HepG2 (cell line): ENCODE results near the gene NCOA6. TPM values are rescaled to one million over a fixed set of nuclear protein-coding genes. Genes with fewer than 3 reads are reported as not detected.
A peak's percentile ranks its signal among the peaks of the same experiment; 100 is the strongest.

Source experiments
- AFF4 ChIP-seq: sonication (generic); formaldehyde crosslinking; IDR thresholded peaks from 2 replicates; pipeline ENCODE4 v1.4.0; 2020; ENCODE audit warnings: missing genetic modification reagents
- ATF3 ChIP-seq: sonication (generic); formaldehyde crosslinking; IDR thresholded peaks from 2 replicates; pipeline ENCODE4 v1.4.0; 2020; ENCODE audit warnings: missing genetic modification reagents
- CBX2 ChIP-seq, 2 experiments: fragments of 200-600 bp in 1 of 2; sonication (generic); formaldehyde crosslinking in 1 of 2; IDR thresholded peaks; 2 replicates each; pipeline versions ENCODE4 v1.7.0 to v1.8.1; 2018 to 2022; ENCODE audit warnings: low read depth in 2 of 2, low read length in 1 of 2, mild to moderate bottlenecking in 1 of 2, missing genetic modification reagents in 1 of 2
- CSRNP2 ChIP-seq: sonication (generic); formaldehyde crosslinking; conservative IDR thresholded peaks from 2 replicates; pipeline ENCODE4 v1.8.0; 2022; ENCODE audit warnings: low read depth, missing genetic modification reagents
- GLI4 ChIP-seq: sonication (generic); formaldehyde crosslinking; IDR thresholded peaks from 2 replicates; pipeline ENCODE4 v1.5.1; 2020; ENCODE audit warnings: missing genetic modification reagents, mild to moderate bottlenecking, moderate library complexity, borderline replicate concordance
- KDM5B ChIP-seq: sonication (generic); formaldehyde crosslinking; IDR thresholded peaks from 2 replicates; pipeline ENCODE4 v1.4.0; 2020; ENCODE audit warnings: missing genetic modification reagents, mild to moderate bottlenecking, borderline replicate concordance
- MZF1 ChIP-seq: sonication (generic); formaldehyde crosslinking; IDR thresholded peaks from 2 replicates; pipeline ENCODE4 v1.8.1; 2023; ENCODE audit warnings: mild to moderate bottlenecking, missing genetic modification reagents, borderline replicate concordance
- SATB2 ChIP-seq: sonication (generic); formaldehyde crosslinking; IDR thresholded peaks from 2 replicates; pipeline ENCODE4 v1.5.0; 2020; ENCODE audit warnings: missing genetic modification reagents
- SRF ChIP-seq: IDR thresholded peaks from 2 replicates; pipeline ENCODE4 v1.6.1; 2011; ENCODE audit warnings: mild to moderate bottlenecking, low read depth, low read length, moderate library complexity
- TBL1XR1 ChIP-seq: fragments of 150-350 bp; IDR thresholded peaks from 2 replicates; pipeline ENCODE4 v1.6.1; 2014; ENCODE audit warnings: borderline replicate concordance, low read length; ENCODE audit not compliant: partially characterized antibody
- ZBTB10 ChIP-seq: sonication (generic); formaldehyde crosslinking; IDR thresholded peaks from 2 replicates; pipeline ENCODE4 v1.4.0; 2020; ENCODE audit warnings: missing genetic modification reagents, borderline replicate concordance
- ZBTB46 ChIP-seq: sonication (generic); formaldehyde crosslinking; IDR thresholded peaks from 2 replicates; pipeline ENCODE4 v1.4.0; 2020; ENCODE audit warnings: mild to moderate bottlenecking, missing genetic modification reagents, borderline replicate concordance
- ZNF253 ChIP-seq: sonication (generic); formaldehyde crosslinking; IDR thresholded peaks from 2 replicates; pipeline ENCODE4 v1.8.0; 2022; ENCODE audit warnings: mild to moderate bottlenecking, missing genetic modification reagents, borderline replicate concordance
- ZNF264 ChIP-seq: sonication (generic); formaldehyde crosslinking; IDR thresholded peaks from 2 replicates; pipeline ENCODE4 v1.4.0; 2020; ENCODE audit warnings: missing genetic modification reagents
- ZNF713 ChIP-seq: sonication (generic); formaldehyde crosslinking; IDR thresholded peaks from 2 replicates; pipeline ENCODE4 v1.4.0; 2020; ENCODE audit warnings: mild to moderate bottlenecking, missing genetic modification reagents
- ZNF83 ChIP-seq: sonication (generic); formaldehyde crosslinking; IDR thresholded peaks from 2 replicates; pipeline ENCODE4 v1.4.0; 2020; ENCODE audit warnings: missing genetic modification reagents, mild to moderate bottlenecking, borderline replicate concordance
- polyA plus RNA-seq, 8 experiments: library from polyadenylated mRNA; depleted of rRNA in 3 of 8; stranded (reverse) in 7 of 8; unstranded in 1 of 8; fragments of >200 nt; fragmentation: Illumina TruSeq in 4 of 8; extraction: Trizol in 4 of 8; gene quantifications; 2 replicates each; pipeline versions ENCODE4 v1.2.1 to v1.2.3, GENCODE V29; 2011 to 2016; ENCODE audit warnings: low read depth in 4 of 8, missing spikeins in 1 of 8, mixed read lengths in 1 of 8; ENCODE audit not compliant: insufficient read depth in 1 of 8
- total RNA-seq, 5 experiments: library from RNA; depleted of rRNA; stranded (reverse); fragments of >200 nt; fragmentation: Illumina TruSeq; extraction: Trizol; gene quantifications; 2 replicates each; pipeline ENCODE4 v1.2.3, GENCODE V29; 2016; ENCODE audit warnings: low read depth in 1 of 5

The NCOA6 gene
- total and polyA plus RNA-seq, 2 of the 13 experiments (the other 11 are each of a cell fraction or from before 2014, with no cell fraction given), result 11.2 to 29.3 TPM

GRCh38 chr20:34703424-34704176, 121.9 kb downstream of the NCOA6 start (continued):
- TF ChIP-seq GLI4 (CRISPR knock-in tag), result no peak; the same call in 1 of the 2 replicates
- TF ChIP-seq ZBTB46 (CRISPR knock-in tag), result no peak
- no peak for TF ChIP-seq ATF3 (CRISPR knock-in tag)
- 0 out of 2 replicates have a peak, but pooled peaks have one; percentile 15 for TF ChIP-seq ZNF253 (CRISPR knock-in tag)
- TF ChIP-seq MZF1, result no peak
- peak; percentile 11; the same call in 1 of the 2 replicates for TF ChIP-seq ZNF264 (CRISPR knock-in tag)
- TF ChIP-seq ZNF83 (CRISPR knock-in tag), result no peak
- peak; percentile 63; the same call in 1 of the 2 replicates for TF ChIP-seq ZBTB10 (CRISPR knock-in tag)
- no peak for TF ChIP-seq CBX2 (IDR thresholded peaks at IDR 0.05; ENCODE audit: low read depth, low read length)
- TF ChIP-seq CBX2 (CRISPR knock-in tag; IDR thresholded peaks at IDR 0.05; ENCODE audit: low read depth), result peak; percentile 59
- no peak for TF ChIP-seq SRF
- peak; percentile 56; the same call in 1 of the 2 replicates for TF ChIP-seq ZNF713 (CRISPR knock-in tag)
- 0 out of 2 replicates have a peak, but pooled peaks have one; percentile 59 for TF ChIP-seq CSRNP2
- TF ChIP-seq SATB2 (CRISPR knock-in tag), result no peak; the same call in 1 of the 2 replicates
- no peak for TF ChIP-seq KDM5B
- TF ChIP-seq TBL1XR1, result no peak
- TF ChIP-seq AFF4, result no peak; the same call in 1 of the 2 replicates
